NCI-H774 (cell line): ENCODE results near the gene MRGPRX2.
A peak's percentile ranks its signal among the peaks of the same experiment; 100 is the strongest.

ENCODE experiments used
- DNase-seq: peaks from one replicate; lab custom pipeline; 2025; lab: John Stamatoyannopoulos, UW

Gene MRGPRX2

GRCh38 chr11:19060629-19061028 is at the start of gene MRGPRX2:
Gene MRGPRX2 (minus strand): TSS chr11:19060717. CDS start chr11:19056402, 4,315 bp downstream.
- no peak for DNase-seq

- peak; percentile 58 for DNase-seq
Measured at GRCh38 chr11:19110295-19110694, 49.8 kb upstream of the MRGPRX2 start.

- no peak for DNase-seq
Measured at GRCh38 chr11:19107125-19107524, 46.6 kb upstream of the MRGPRX2 start.

GRCh38 chr11:19105011-19105410 is 44.5 kb upstream of the MRGPRX2 start:
- DNase-seq: no peak

GRCh38 chr11:19102521-19102900 is 42.0 kb upstream of the MRGPRX2 start:
- DNase-seq: no peak

- peak; percentile 12 for DNase-seq
Measured at GRCh38 chr11:19101796-19102520, 41.4 kb upstream of the MRGPRX2 start.

- no peak for DNase-seq
Measured at GRCh38 chr11:19100885-19101284, 40.4 kb upstream of the MRGPRX2 start.

GRCh38 chr11:19099093-19099492 is 38.6 kb upstream of the MRGPRX2 start:
- DNase-seq: no peak

- no peak for DNase-seq
Measured at GRCh38 chr11:19094859-19095258, 34.3 kb upstream of the MRGPRX2 start.

GRCh38 chr11:19093976-19094375 is 33.5 kb upstream of the MRGPRX2 start:
- no peak for DNase-seq

- DNase-seq: no peak
Measured at GRCh38 chr11:19092850-19093249, 32.3 kb upstream of the MRGPRX2 start.

- no peak for DNase-seq
Measured at GRCh38 chr11:19092342-19092741, 31.8 kb upstream of the MRGPRX2 start.

GRCh38 chr11:19091366-19091765 is 30.8 kb upstream of the MRGPRX2 start:
- DNase-seq: no peak

GRCh38 chr11:19089421-19089820 is 28.9 kb upstream of the MRGPRX2 start:
- no peak for DNase-seq

- no peak for DNase-seq
Measured at GRCh38 chr11:19088791-19089190, 28.3 kb upstream of the MRGPRX2 start.

GRCh38 chr11:19087658-19088057 is 27.1 kb upstream of the MRGPRX2 start:
- DNase-seq: no peak

GRCh38 chr11:19084661-19085315 is 24.3 kb upstream of the MRGPRX2 start:
- DNase-seq: no peak

- no peak for DNase-seq
Measured at GRCh38 chr11:19083166-19083565, 22.6 kb upstream of the MRGPRX2 start.

GRCh38 chr11:19080579-19080993 is 20.1 kb upstream of the MRGPRX2 start:
- DNase-seq: no peak

GRCh38 chr11:19079643-19080440 is 19.3 kb upstream of the MRGPRX2 start:
- DNase-seq: no peak

GRCh38 chr11:19077965-19078364 is 17.4 kb upstream of the MRGPRX2 start:
- DNase-seq: no peak

GRCh38 chr11:19076744-19077589 is 16.4 kb upstream of the MRGPRX2 start:
- peak; percentile 20 for DNase-seq
